Right lobe of liver (tissue), 6 donors: Measurements from ENCODE around the gene LYPD6. TPM values are rescaled to one million over a fixed set of nuclear protein-coding genes. Genes with fewer than 3 reads are reported as not detected.

Experiments
- ATAC-seq, 4 donors: fragments of 200-7000 bp; cut with Tn5 transposase; one replicate each; pipeline ENCODE4 v1.9.1; 2020; ENCODE audit warnings: mild to moderate bottlenecking in 4 of 4, moderate library complexity in 4 of 4
- DNase-seq, 3 donors: peaks; one replicate each; pipeline ENCODE4 v3.0.0-alpha.2; 2020
- H3K27ac ChIP-seq, 3 donors: fragments of 200-600 bp; one replicate each; pipeline ENCODE4 v1.8.0; 2022
- H3K27me3 ChIP-seq, 2 donors: fragments of 200-600 bp; one replicate each; pipeline ENCODE4 v1.8.0; 2022
- H3K36me3 ChIP-seq, 4 donors: fragments of 200-600 bp; sonication (generic) in 1 of 4; one replicate each; pipeline versions ENCODE4 v1.5.1 to v1.8.0; 2017 to 2022; ENCODE audit warnings: control low read depth in 1 of 4
- H3K4me1 ChIP-seq, 4 donors: fragments of 200-600 bp; sonication (generic) in 1 of 4; one replicate each; pipeline versions ENCODE4 v1.5.1 to v1.8.0; 2017 to 2022; ENCODE audit warnings: control low read depth in 1 of 4
- H3K4me3 ChIP-seq, 3 donors: fragments of 200-600 bp; one replicate each; pipeline ENCODE4 v1.8.0; 2022
- H3K9me3 ChIP-seq, 4 donors: fragments of 200-600 bp; sonication (generic) in 1 of 4; one replicate each; pipeline versions ENCODE4 v1.5.1 to v1.8.0; 2017 to 2022; ENCODE audit warnings: control low read depth in 1 of 4
- CTCF ChIP-seq, 4 donors: fragments of 200-600 bp in 3 of 4; fragments of 450-650 bp in 1 of 4; IDR thresholded peaks; one replicate each; pipeline versions ENCODE4 v1.5.1 to v1.8.0; 2016 to 2022; ENCODE audit warnings: antibody characterized with exemption in 4 of 4, mild to moderate bottlenecking in 2 of 4
- POLR2A ChIP-seq: fragments of 450-650 bp; IDR thresholded peaks from one replicate; pipeline ENCODE4 v1.6.1; 2017; ENCODE audit warnings: antibody characterized with exemption, mild to moderate bottlenecking
- WGBS: methylation state at CpG from one replicate; pipeline ENCODE4 v1.1.6; 2018; ENCODE audit warnings: low coverage, low lambda C conversion rate; ENCODE audit not compliant: insufficient coverage; ENCODE audit errors: missing lambda C conversion rate; 5-methylcytosine and 5-hydroxymethylcytosine counted together
- intact Hi-C, 2 donors: fragments of 100-400 bp; cut with DNase I; formaldehyde crosslinking; loops; one replicate each; pipeline versions ENCODE4 v1.11.2 to v1.14.1; 2022
- total RNA-seq, 6 experiments: library from RNA; depleted of rRNA in 2 of 6; stranded (reverse); fragments of >200 nt in 2 of 6; fragmentation: NEBNext Ultra II Directional in 3 of 6; extraction: Animal tissue kit (Norgen Biotek cat#: 25700) in 3 of 6; gene quantifications; one replicate each; pipeline versions ENCODE4 v1.1.0 to v1.2.4, GENCODE V29; 2016 to 2023
- donor health status: DM: no; HTN: yes; CAD: no.
- donor health status: DM: no; HTN: no; CAD: no.
- donor health status: DM: no; HTN: no; CAD: no.
- donor health status: DM: no; HTN: yes; CAD: no.
- donor health status: DM: no; HTN: yes; CAD: no.

Gene LYPD6
- total RNA-seq, 6 experiments from 2014 or later: 0.04 to 0.26 (median 0.12) TPM; not detected in 2

GRCh38 chr2:149415086-149415485 is 84.7 kb downstream of the LYPD6 start:
- peaks cover 0 to 16% (median 3%) of the 10 kb centered on the region in 4 donors for H3K4me1 ChIP-seq
- H3K36me3 ChIP-seq: no peaks in the 10 kb centered on the region
- ATAC-seq (peak in 1 of 4 donors; percentile 45), DNase-seq (no peak)
- H3K27me3 ChIP-seq: no peaks in the 10 kb centered on the region
- WGBS: 0% methylated on average over 1 of the region's 1 CpG
- no peak for TF ChIP-seq CTCF (IDR thresholded peaks at IDR 0.05)
- TF ChIP-seq POLR2A: no peak
- no peak overlapping the region for H3K27ac ChIP-seq
- no peaks in the 10 kb centered on the region for H3K9me3 ChIP-seq
- intact Hi-C loops: no loop called here
- H3K4me3 ChIP-seq: no peak overlapping the region

DNA sequence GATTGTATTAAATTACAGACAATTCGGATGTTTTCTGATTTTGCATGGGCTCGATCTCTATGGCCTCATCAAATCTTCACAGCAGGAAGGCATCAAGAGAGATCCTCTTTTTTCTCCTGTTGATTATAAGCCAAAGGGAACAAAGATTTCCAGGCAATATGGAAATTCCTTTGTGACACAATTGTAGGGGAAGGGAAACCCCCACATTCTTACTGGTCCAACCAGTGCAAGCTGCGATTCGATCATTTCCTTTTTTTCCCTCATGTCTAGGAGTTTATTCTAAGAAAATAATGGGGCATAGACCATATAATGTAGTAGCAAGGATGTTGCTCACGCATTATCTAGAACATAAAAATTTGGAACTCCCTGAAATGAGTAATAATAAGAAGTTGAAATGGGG is 87.7 kb downstream of the LYPD6 start:
- intact Hi-C loops: no loop called here
- Histone ChIP-seq H3K4me3 (no peak overlapping the region), H3K27ac (no peak overlapping the region), H3K9me3 (no peaks in the 10 kb centered on the region), H3K4me1 (peaks cover 0 to 16% (median 8%) of the 10 kb centered on the region in 4 donors), H3K27me3 (no peaks in the 10 kb centered on the region), H3K36me3 (no peaks in the 10 kb centered on the region)
- 88% methylated on average over 5 of the region's 5 CpGs for WGBS
- no peak for DNase-seq
- ATAC-seq: no peak
- TF ChIP-seq POLR2A (no peak), CTCF (IDR thresholded peaks at IDR 0.05) (no peak)

- DNase-seq (peak in 1 of 3 donors; percentile 63), ATAC-seq (peak; percentile 95 to 98 (median 97))
- Histone ChIP-seq H3K36me3 (no peaks in the 10 kb centered on the region), H3K4me3 (no peak overlapping the region), H3K27me3 (no peaks in the 10 kb centered on the region), H3K4me1 (peaks cover 0 to 16% (median 8%) of the 10 kb centered on the region in 4 donors), H3K9me3 (no peaks in the 10 kb centered on the region), H3K27ac (peak overlapping the region in 2 of 3 donors; percentile 20 to 60)
- TF ChIP-seq CTCF (IDR thresholded peaks at IDR 0.05): no peak
- TF ChIP-seq POLR2A: no peak
- intact Hi-C loops: no loop called here
- WGBS: 48% methylated on average over 11 of the region's 13 CpGs
These were observed 89.9 kb downstream of the LYPD6 start for GRCh38 chr2:149420053-149420963.

DNA sequence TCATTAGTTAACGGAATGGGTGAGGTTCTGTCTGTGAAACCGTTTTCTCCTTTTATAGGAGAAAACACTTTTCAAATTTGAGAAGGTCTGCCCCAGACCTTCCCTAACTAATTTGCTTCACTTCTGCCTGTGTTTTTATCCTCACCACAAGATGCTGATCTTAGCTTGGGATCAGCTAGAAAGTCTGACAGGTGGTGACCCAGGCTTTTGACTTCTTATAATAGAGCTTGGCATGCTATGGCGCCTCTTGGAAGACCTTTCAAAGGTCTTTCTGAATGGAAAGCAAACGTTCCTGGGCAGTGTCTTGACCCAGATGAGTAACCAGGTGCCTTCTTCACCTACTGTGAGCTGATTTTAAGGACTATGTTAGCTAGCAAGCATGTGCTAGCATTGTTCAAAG is 91.4 kb downstream of the LYPD6 start:
- no peak for DNase-seq
- no peak overlapping the region for H3K4me3 ChIP-seq
- H3K9me3 ChIP-seq: no peaks in the 10 kb centered on the region
- intact Hi-C loops: no loop called here
- WGBS: 66% methylated on average over 4 of the region's 4 CpGs
- H3K27ac ChIP-seq: no peak overlapping the region
- ATAC-seq: no peak
- peaks cover 0 to 16% (median 8%) of the 10 kb centered on the region in 4 donors for H3K4me1 ChIP-seq
- H3K36me3 ChIP-seq: no peaks in the 10 kb centered on the region
- no peak for TF ChIP-seq POLR2A
- TF ChIP-seq CTCF (IDR thresholded peaks at IDR 0.05): no peak
- H3K27me3 ChIP-seq: no peaks in the 10 kb centered on the region
